GM23338 (cell line): ENCODE measurements around the gene STXBP2. TPM values are rescaled to one million over a fixed set of nuclear protein-coding genes. Genes with fewer than 3 reads are reported as not detected.

ENCODE experiments used
- ATAC-seq: fragments of 200-7000 bp; cut with Tn5 transposase; 3 replicates; pipeline ENCODE4 v1.9.1; 2020
- DNase-seq: peaks from one replicate; pipeline ENCODE4 v3.0.0-alpha.2; 2015; ENCODE audit warnings: low spot score
- H2AFZ ChIP-seq: fragments of 200-600 bp; sonication (generic); 2 replicates; pipeline ENCODE4 v1.8.0; 2016; ENCODE audit warnings: antibody characterized with exemption, mild to moderate bottlenecking, moderate library complexity
- H3F3A ChIP-seq: fragments of 200-600 bp; sonication (generic); replicated peaks from 2 replicates; pipeline ENCODE4 v1.8.0; 2017; ENCODE audit warnings: antibody characterized with exemption, mixed run types, low read depth
- H3K27ac ChIP-seq: fragments of 200-600 bp; sonication (generic); 2 replicates; pipeline ENCODE4 v1.6.1; 2016; ENCODE audit warnings: low read depth
- H3K27me3 ChIP-seq: fragments of 200-600 bp; sonication (generic); 2 replicates; pipeline ENCODE4 v1.8.0; 2016; ENCODE audit warnings: mild to moderate bottlenecking, mixed run types, moderate library complexity; ENCODE audit not compliant: insufficient read depth
- H3K36me3 ChIP-seq: fragments of 200-600 bp; sonication (generic); 2 replicates; pipeline ENCODE4 v1.8.0; 2016; ENCODE audit warnings: mild to moderate bottlenecking; ENCODE audit not compliant: insufficient read depth
- H3K4me1 ChIP-seq: fragments of 200-600 bp; sonication (generic); 2 replicates; pipeline ENCODE4 v1.8.0; 2016; ENCODE audit warnings: mild to moderate bottlenecking, moderate library complexity; ENCODE audit not compliant: insufficient read depth
- H3K4me2 ChIP-seq: fragments of 200-600 bp; sonication (generic); 2 replicates; pipeline ENCODE4 v1.7.1; 2017; ENCODE audit warnings: mixed run types
- H3K4me3 ChIP-seq: fragments of 200-600 bp; sonication (generic); 2 replicates; pipeline ENCODE4 v1.6.1; 2016; ENCODE audit warnings: mixed run types
- H3K79me2 ChIP-seq: fragments of 200-600 bp; sonication (generic); replicated peaks from 2 replicates; pipeline ENCODE4 v1.8.0; 2017; ENCODE audit warnings: mild to moderate bottlenecking; ENCODE audit not compliant: insufficient read depth
- H3K9me2 ChIP-seq: fragments of 200-600 bp; sonication (generic); 2 replicates; pipeline ENCODE4 v1.8.0; 2017; ENCODE audit not compliant: insufficient read depth
- H4K20me1 ChIP-seq: fragments of 200-600 bp; sonication (generic); replicated peaks from 2 replicates; pipeline ENCODE4 v1.8.0; 2017; ENCODE audit warnings: mild to moderate bottlenecking; ENCODE audit not compliant: insufficient read depth
- H3K27ac Mint-ChIP-seq: 2 replicates; pipeline ENCODE4 v1.8.0; 2020; ENCODE audit warnings: inconsistent platforms, mild to moderate bottlenecking, moderate library complexity, mixed read lengths
- H3K27me3 Mint-ChIP-seq: 3 replicates; pipeline ENCODE4 v1.8.0; 2022; ENCODE audit warnings: low read depth, mild to moderate bottlenecking, moderate library complexity, mixed read lengths, inconsistent platforms; ENCODE audit not compliant: insufficient read depth, poor library complexity
- H3K36me3 Mint-ChIP-seq: 3 replicates; pipeline ENCODE4 v1.8.0; 2021; ENCODE audit warnings: low read depth, mild to moderate bottlenecking, inconsistent platforms, moderate library complexity, mixed read lengths
- H3K4me1 Mint-ChIP-seq: 3 replicates; pipeline ENCODE4 v1.8.0; 2020; ENCODE audit warnings: mild to moderate bottlenecking, inconsistent platforms, mixed read lengths
- H3K4me3 Mint-ChIP-seq: 3 replicates; pipeline ENCODE4 v1.8.0; 2021; ENCODE audit warnings: moderate library complexity, mild to moderate bottlenecking, inconsistent platforms, mixed read lengths
- H3K9me3 Mint-ChIP-seq: 3 replicates; pipeline ENCODE4 v1.8.0; 2020; ENCODE audit warnings: moderate library complexity, mild to moderate bottlenecking, inconsistent platforms, mixed read lengths
- CREB1 ChIP-seq: fragments of 250-450 bp; sonication (Bioruptor Pico); IDR thresholded peaks from 2 replicates; pipeline ENCODE4 v1.5.0; 2020; ENCODE audit warnings: low read depth, mild to moderate bottlenecking, moderate library complexity
- NANOG ChIP-seq: IDR thresholded peaks from 2 replicates; pipeline ENCODE4 v1.6.1; 2016; ENCODE audit warnings: antibody characterized with exemption, borderline replicate concordance
- POLR2AphosphoS5 ChIP-seq: IDR thresholded peaks from 2 replicates; pipeline ENCODE4 v1.6.1; 2016; ENCODE audit warnings: antibody characterized with exemption, low read depth
- STAT1 ChIP-seq: IDR thresholded peaks from one replicate; pipeline ENCODE4 v1.6.1; 2016; ENCODE audit warnings: antibody characterized with exemption; ENCODE audit not compliant: unreplicated experiment
- long read RNA-seq: library from polyadenylated mRNA; unstranded; transcript quantifications from one replicate; pipeline ENCODE4 v2.0.0, GENCODE V29; 2020; ENCODE audit not compliant: unreplicated experiment
- polyA plus RNA-seq: library from polyadenylated mRNA; unstranded; fragments of >200 nt; fragmentation: Nextera tagmentation; extraction: Ambion mirVana; gene quantifications from 2 replicates; pipeline ENCODE4 v1.2.1, GENCODE V29; 2016
- total RNA-seq: library from RNA; depleted of rRNA; stranded (reverse); fragments of >200 nt; shearing (Covaris generic); gene quantifications from 2 replicates; pipeline ENCODE4 v1.2.3, GENCODE V29; 2014; rRNA removed
- TF ChIP-seq, protein P1 (sequence below): IDR thresholded peaks from one replicate; pipeline ENCODE4 v1.6.1; 2018; ENCODE audit warnings: antibody characterized with exemption; ENCODE audit not compliant: unreplicated experiment
- TF ChIP-seq, protein P2 (sequence below): fragments of 250-450 bp; sonication (Bioruptor Pico); IDR thresholded peaks from 2 replicates; pipeline ENCODE4 v1.5.0; 2020; ENCODE audit warnings: mild to moderate bottlenecking, moderate library complexity

STXBP2 gene
- total RNA-seq (37.6 and 55.8 TPM in 2 replicates), polyA plus RNA-seq (42.6 and 45.0 TPM in 2 replicates)
- long read RNA-seq, transcript STXBP2-201 (19 exons, 1,876 nt), result major isoform, 16 of 21 reads
- long read RNA-seq, partial matches to known transcripts, result 3 of 21 reads
- long read RNA-seq, other reads (novel, unspliced or antisense), result 1 of 21 reads

DNA sequence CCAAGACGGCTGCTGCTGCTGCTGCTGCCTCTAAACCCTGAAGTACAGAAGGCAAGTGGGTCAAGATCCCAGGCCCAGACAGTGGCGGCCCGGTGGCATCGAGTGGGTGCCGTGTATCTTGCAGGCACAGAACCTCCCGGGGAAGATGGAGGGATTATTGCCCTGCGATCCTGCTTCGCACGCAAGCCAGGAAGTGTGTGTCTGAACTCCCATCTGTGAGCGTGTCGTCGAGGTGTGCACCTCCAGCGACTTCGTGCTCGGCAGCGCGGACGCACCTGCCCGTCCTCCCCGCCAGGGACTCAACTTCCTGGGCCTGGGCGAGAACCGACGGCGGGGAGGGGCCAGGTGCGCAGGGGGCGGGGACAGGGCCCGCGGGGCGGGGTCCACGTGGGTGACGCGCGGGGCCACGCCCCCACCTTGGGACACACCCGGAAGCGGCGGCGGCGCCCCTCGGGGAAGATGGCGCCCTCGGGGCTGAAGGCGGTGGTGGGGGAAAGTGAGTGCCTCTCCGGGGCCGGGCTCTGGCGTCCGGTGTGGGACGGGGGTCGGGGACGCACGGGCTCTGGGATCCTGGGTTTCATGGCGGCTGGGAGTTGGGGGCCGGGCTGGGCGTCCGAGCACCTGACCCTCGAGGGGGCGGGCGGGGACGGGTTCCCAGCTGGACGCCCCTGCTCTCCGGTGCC lies at the start of gene STXBP2:
Gene STXBP2 (plus strand): TSS at position 420 of the 683 bp plus-strand sequence. CDS start 40 bp downstream, at position 460.
- ATAC-seq (peak; percentile 86), DNase-seq (peak; percentile 91)
- H3K79me2 ChIP-seq, result no peaks in the 10 kb centered on the region
- H3K27me3 Mint-ChIP-seq, result peaks cover 22% of the 10 kb centered on the region
- H3K27ac ChIP-seq, result no peak within 1 kb of the TSS
- peaks cover 24% of the 10 kb centered on the region for H3K27me3 ChIP-seq
- H3K4me2 ChIP-seq, result peak within 1 kb of the TSS; percentile 84
- no peaks in the 10 kb centered on the region; the same call in 2 of the 3 replicates for H3K4me1 Mint-ChIP-seq
- no peak within 1 kb of the TSS for H3K27ac Mint-ChIP-seq
- H3K4me3 Mint-ChIP-seq, result peak within 1 kb of the TSS; percentile 75
- H3K36me3 Mint-ChIP-seq, result no peaks in the 10 kb centered on the region
- H3F3A ChIP-seq, result peaks cover 9% of the 10 kb centered on the region
- H3K9me3 Mint-ChIP-seq, result no peaks in the 10 kb centered on the region; the same call in 2 of the 3 replicates
- TF ChIP-seq CREB1, result peak; percentile 85
- TF ChIP-seq, protein P1, sequence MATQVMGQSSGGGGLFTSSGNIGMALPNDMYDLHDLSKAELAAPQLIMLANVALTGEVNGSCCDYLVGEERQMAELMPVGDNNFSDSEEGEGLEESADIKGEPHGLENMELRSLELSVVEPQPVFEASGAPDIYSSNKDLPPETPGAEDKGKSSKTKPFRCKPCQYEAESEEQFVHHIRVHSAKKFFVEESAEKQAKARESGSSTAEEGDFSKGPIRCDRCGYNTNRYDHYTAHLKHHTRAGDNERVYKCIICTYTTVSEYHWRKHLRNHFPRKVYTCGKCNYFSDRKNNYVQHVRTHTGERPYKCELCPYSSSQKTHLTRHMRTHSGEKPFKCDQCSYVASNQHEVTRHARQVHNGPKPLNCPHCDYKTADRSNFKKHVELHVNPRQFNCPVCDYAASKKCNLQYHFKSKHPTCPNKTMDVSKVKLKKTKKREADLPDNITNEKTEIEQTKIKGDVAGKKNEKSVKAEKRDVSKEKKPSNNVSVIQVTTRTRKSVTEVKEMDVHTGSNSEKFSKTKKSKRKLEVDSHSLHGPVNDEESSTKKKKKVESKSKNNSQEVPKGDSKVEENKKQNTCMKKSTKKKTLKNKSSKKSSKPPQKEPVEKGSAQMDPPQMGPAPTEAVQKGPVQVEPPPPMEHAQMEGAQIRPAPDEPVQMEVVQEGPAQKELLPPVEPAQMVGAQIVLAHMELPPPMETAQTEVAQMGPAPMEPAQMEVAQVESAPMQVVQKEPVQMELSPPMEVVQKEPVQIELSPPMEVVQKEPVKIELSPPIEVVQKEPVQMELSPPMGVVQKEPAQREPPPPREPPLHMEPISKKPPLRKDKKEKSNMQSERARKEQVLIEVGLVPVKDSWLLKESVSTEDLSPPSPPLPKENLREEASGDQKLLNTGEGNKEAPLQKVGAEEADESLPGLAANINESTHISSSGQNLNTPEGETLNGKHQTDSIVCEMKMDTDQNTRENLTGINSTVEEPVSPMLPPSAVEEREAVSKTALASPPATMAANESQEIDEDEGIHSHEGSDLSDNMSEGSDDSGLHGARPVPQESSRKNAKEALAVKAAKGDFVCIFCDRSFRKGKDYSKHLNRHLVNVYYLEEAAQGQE, result no peak
- peak; percentile 76 for TF ChIP-seq POLR2AphosphoS5
- H3K36me3 ChIP-seq, result no peaks in the 10 kb centered on the region
- H4K20me1 ChIP-seq, result no peaks in the 10 kb centered on the region; the same call in 1 of the 2 replicates
- no peaks in the 10 kb centered on the region for H3K4me1 ChIP-seq
- H3K9me2 ChIP-seq, result no peaks in the 10 kb centered on the region
- H2AFZ ChIP-seq, result peak within 1 kb of the TSS; percentile 90; the same call in 1 of the 2 replicates
- H3K4me3 ChIP-seq, result peak within 1 kb of the TSS; percentile 81

DNA sequence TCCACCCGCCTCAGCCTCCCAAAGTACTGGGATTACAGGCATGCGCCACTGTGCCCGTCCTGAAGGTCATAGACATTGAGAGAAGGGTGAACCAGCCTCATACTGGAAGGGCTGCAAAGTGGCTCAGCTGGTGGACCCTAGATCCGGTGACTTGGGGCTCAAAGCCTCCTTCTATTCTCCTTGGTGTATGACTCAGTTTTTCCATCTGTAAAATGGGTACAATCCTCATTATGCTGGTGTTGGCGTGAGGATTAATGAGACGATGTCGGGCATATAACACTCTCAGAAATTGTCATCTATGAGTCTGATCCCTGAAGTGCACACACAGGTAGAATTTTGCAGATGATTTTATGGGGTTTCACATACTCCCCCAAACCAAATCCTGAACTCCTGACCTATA lies 47.1 kb upstream of the STXBP2 start:
- Histone ChIP-seq H3K9me2 (no peaks in the 10 kb centered on the region), H3K79me2 (no peaks in the 10 kb centered on the region), H3K4me2 (no peak overlapping the region), H3K36me3 (no peaks in the 10 kb centered on the region), H3K27me3 (peaks cover 6% of the 10 kb centered on the region; the same call in 1 of the 2 replicates), H3K4me1 (no peaks in the 10 kb centered on the region), H4K20me1 (no peaks in the 10 kb centered on the region), H3K27ac (no peak overlapping the region), H3F3A (no peaks in the 10 kb centered on the region), H2AFZ (no peak overlapping the region), H3K4me3 (no peak overlapping the region)
- ATAC-seq (no peak), DNase-seq (no peak)
- Mint-ChIP-seq H3K4me1 (no peaks in the 10 kb centered on the region), H3K9me3 (no peaks in the 10 kb centered on the region), H3K27me3 (peaks cover 11% of the 10 kb centered on the region), H3K27ac (no peak overlapping the region), H3K4me3 (no peak overlapping the region), H3K36me3 (no peaks in the 10 kb centered on the region)
- TF ChIP-seq STAT1 (no peak), NANOG (no peak), CREB1 (no peak)
- TF ChIP-seq, protein P1, result no peak
- TF ChIP-seq, protein P2, sequence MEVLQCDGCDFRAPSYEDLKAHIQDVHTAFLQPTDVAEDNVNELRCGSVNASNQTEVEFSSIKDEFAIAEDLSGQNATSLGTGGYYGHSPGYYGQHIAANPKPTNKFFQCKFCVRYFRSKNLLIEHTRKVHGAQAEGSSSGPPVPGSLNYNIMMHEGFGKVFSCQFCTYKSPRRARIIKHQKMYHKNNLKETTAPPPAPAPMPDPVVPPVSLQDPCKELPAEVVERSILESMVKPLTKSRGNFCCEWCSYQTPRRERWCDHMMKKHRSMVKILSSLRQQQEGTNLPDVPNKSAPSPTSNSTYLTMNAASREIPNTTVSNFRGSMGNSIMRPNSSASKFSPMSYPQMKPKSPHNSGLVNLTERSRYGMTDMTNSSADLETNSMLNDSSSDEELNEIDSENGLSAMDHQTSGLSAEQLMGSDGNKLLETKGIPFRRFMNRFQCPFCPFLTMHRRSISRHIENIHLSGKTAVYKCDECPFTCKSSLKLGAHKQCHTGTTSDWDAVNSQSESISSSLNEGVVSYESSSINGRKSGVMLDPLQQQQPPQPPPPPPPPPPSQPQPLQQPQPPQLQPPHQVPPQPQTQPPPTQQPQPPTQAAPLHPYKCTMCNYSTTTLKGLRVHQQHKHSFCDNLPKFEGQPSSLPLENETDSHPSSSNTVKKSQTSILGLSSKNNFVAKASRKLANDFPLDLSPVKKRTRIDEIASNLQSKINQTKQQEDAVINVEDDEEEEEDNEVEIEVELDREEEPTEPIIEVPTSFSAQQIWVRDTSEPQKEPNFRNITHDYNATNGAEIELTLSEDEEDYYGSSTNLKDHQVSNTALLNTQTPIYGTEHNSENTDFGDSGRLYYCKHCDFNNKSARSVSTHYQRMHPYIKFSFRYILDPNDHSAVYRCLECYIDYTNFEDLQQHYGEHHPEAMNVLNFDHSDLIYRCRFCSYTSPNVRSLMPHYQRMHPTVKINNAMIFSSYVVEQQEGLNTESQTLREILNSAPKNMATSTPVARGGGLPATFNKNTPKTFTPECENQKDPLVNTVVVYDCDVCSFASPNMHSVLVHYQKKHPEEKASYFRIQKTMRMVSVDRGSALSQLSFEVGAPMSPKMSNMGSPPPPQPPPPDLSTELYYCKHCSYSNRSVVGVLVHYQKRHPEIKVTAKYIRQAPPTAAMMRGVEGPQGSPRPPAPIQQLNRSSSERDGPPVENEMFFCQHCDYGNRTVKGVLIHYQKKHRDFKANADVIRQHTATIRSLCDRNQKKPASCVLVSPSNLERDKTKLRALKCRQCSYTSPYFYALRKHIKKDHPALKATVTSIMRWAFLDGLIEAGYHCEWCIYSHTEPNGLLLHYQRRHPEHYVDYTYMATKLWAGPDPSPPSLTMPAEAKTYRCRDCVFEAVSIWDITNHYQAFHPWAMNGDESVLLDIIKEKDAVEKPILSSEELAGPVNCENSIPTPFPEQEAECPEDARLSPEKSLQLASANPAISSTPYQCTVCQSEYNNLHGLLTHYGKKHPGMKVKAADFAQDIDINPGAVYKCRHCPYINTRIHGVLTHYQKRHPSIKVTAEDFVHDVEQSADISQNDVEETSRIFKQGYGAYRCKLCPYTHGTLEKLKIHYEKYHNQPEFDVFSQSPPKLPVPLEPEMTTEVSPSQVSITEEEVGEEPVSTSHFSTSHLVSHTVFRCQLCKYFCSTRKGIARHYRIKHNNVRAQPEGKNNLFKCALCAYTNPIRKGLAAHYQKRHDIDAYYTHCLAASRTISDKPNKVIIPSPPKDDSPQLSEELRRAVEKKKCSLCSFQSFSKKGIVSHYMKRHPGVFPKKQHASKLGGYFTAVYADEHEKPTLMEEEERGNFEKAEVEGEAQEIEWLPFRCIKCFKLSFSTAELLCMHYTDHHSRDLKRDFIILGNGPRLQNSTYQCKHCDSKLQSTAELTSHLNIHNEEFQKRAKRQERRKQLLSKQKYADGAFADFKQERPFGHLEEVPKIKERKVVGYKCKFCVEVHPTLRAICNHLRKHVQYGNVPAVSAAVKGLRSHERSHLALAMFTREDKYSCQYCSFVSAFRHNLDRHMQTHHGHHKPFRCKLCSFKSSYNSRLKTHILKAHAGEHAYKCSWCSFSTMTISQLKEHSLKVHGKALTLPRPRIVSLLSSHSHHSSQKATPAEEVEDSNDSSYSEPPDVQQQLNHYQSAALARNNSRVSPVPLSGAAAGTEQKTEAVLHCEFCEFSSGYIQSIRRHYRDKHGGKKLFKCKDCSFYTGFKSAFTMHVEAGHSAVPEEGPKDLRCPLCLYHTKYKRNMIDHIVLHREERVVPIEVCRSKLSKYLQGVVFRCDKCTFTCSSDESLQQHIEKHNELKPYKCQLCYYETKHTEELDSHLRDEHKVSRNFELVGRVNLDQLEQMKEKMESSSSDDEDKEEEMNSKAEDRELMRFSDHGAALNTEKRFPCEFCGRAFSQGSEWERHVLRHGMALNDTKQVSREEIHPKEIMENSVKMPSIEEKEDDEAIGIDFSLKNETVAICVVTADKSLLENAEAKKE, result no peak
